Type B pancreatic cell (in vitro differentiated cells): ENCODE data around the gene TRIM25. TPM values are rescaled to one million over a fixed set of nuclear protein-coding genes. Genes with fewer than 3 reads are reported as not detected.

Source experiments
- DNase-seq: peaks from one replicate; pipeline ENCODE4 v3.0.0; 2021; ENCODE audit warnings: mixed read lengths; ENCODE audit not compliant: unreplicated experiment; ENCODE audit errors: extremely low spot score
- H3K27ac Mint-ChIP-seq: 2 replicates; pipeline ENCODE4 v1.8.0; 2021; ENCODE audit warnings: mild to moderate bottlenecking, mixed read lengths
- H3K27me3 Mint-ChIP-seq: 2 replicates; pipeline ENCODE4 v1.8.0; 2021; ENCODE audit warnings: mixed read lengths
- H3K36me3 Mint-ChIP-seq: 2 replicates; pipeline ENCODE4 v1.8.0; 2021; ENCODE audit warnings: mixed read lengths
- H3K4me1 Mint-ChIP-seq: one replicate; pipeline ENCODE4 v1.8.0; 2021; ENCODE audit warnings: mixed read lengths; ENCODE audit not compliant: unreplicated experiment
- H3K4me3 Mint-ChIP-seq: 2 replicates; pipeline ENCODE4 v1.8.0; 2021; ENCODE audit warnings: mild to moderate bottlenecking, mixed read lengths
- H3K9me3 Mint-ChIP-seq: 2 replicates; pipeline ENCODE4 v1.8.0; 2021; ENCODE audit warnings: mixed read lengths
- CTCF ChIP-seq: fragments of 200-600 bp; sonication (generic); conservative IDR thresholded peaks from 2 replicates; pipeline ENCODE4 v1.5.0; 2021; ENCODE audit warnings: antibody characterized with exemption, mild to moderate bottlenecking
- total RNA-seq: library from RNA; stranded (reverse); gene quantifications from 2 replicates; pipeline ENCODE4 v1.2.1, GENCODE V29; 2021; ENCODE audit warnings: low replicate concordance

TRIM25 gene
- total RNA-seq, 1 donor from 2014 or later = 43.4 TPM

GRCh38 chr17:56926270-56926669, 12.4 kb upstream of the TRIM25 start:
- no peaks in the 10 kb centered on the region for H3K36me3 Mint-ChIP-seq
- H3K27ac Mint-ChIP-seq = no peak overlapping the region
- H3K27me3 Mint-ChIP-seq = no peaks in the 10 kb centered on the region
- no peaks in the 10 kb centered on the region for H3K4me1 Mint-ChIP-seq
- peaks cover 4% of the 10 kb centered on the region for H3K9me3 Mint-ChIP-seq
- DNase-seq = no peak
- TF ChIP-seq CTCF = no peak
- no peak overlapping the region for H3K4me3 Mint-ChIP-seq

GRCh38 chr17:56925088-56925487, 11.2 kb upstream of the TRIM25 start:
- H3K27me3 Mint-ChIP-seq = no peaks in the 10 kb centered on the region
- H3K4me3 Mint-ChIP-seq = no peak overlapping the region
- no peak overlapping the region for H3K27ac Mint-ChIP-seq
- H3K9me3 Mint-ChIP-seq = peaks cover 4% of the 10 kb centered on the region
- no peak for DNase-seq
- TF ChIP-seq CTCF = no peak
- no peaks in the 10 kb centered on the region for H3K4me1 Mint-ChIP-seq
- no peaks in the 10 kb centered on the region for H3K36me3 Mint-ChIP-seq

- no peak for TF ChIP-seq CTCF
- H3K27ac Mint-ChIP-seq = no peak overlapping the region
- DNase-seq = no peak
- H3K4me1 Mint-ChIP-seq = peaks cover 7% of the 10 kb centered on the region
- H3K36me3 Mint-ChIP-seq = no peaks in the 10 kb centered on the region
- peaks cover 10% of the 10 kb centered on the region for H3K9me3 Mint-ChIP-seq
- peaks cover 1% of the 10 kb centered on the region for H3K27me3 Mint-ChIP-seq
- H3K4me3 Mint-ChIP-seq = no peak overlapping the region
These were observed 5.9 kb upstream of the TRIM25 start for GRCh38 chr17:56919717-56920116.

- peaks cover 10% of the 10 kb centered on the region for H3K9me3 Mint-ChIP-seq
These were observed 5.1 kb upstream of the TRIM25 start for GRCh38 chr17:56918916-56919315.

GRCh38 chr17:56917559-56918296, 3.9 kb upstream of the TRIM25 start:
- DNase-seq = no peak
- TF ChIP-seq CTCF = no peak
- peaks cover 10% of the 10 kb centered on the region for H3K4me1 Mint-ChIP-seq
- no peaks in the 10 kb centered on the region for H3K36me3 Mint-ChIP-seq
- H3K27me3 Mint-ChIP-seq = peaks cover 5% of the 10 kb centered on the region
- no peak overlapping the region for H3K27ac Mint-ChIP-seq
- H3K9me3 Mint-ChIP-seq = peaks cover 10% of the 10 kb centered on the region
- H3K4me3 Mint-ChIP-seq = no peak overlapping the region

More at GRCh38 chr17:56918916-56919315, 5.1 kb upstream of the TRIM25 start:
- H3K27ac Mint-ChIP-seq = no peak overlapping the region
- no peak for TF ChIP-seq CTCF
- H3K27me3 Mint-ChIP-seq = peaks cover 5% of the 10 kb centered on the region
- H3K4me3 Mint-ChIP-seq = no peak overlapping the region
- no peak for DNase-seq
- peaks cover 10% of the 10 kb centered on the region for H3K4me1 Mint-ChIP-seq
- no peaks in the 10 kb centered on the region for H3K36me3 Mint-ChIP-seq
